ENCODE results near the gene SPART.

Gene SPART

DNA sequence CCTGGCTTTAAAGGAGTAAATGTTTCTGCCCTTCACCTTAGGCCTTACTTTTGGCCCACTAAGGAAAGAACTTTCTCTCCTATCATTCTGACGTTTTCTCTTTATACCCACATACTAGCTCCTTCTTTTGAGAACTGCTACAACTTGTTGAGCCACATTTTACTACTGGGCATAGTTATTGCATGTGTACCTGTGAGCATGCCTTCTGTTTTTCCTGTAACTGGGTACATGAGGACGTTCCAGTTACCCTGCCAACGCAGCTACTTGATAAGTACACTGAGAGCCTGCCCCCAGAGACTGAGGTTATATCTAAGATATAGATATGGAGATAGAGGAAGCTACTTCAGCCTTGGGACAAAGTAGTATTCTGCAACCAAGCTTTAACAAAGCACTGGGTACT is 52.1 kb downstream of the SPART start:
- TF ChIP-seq, protein P1, sequence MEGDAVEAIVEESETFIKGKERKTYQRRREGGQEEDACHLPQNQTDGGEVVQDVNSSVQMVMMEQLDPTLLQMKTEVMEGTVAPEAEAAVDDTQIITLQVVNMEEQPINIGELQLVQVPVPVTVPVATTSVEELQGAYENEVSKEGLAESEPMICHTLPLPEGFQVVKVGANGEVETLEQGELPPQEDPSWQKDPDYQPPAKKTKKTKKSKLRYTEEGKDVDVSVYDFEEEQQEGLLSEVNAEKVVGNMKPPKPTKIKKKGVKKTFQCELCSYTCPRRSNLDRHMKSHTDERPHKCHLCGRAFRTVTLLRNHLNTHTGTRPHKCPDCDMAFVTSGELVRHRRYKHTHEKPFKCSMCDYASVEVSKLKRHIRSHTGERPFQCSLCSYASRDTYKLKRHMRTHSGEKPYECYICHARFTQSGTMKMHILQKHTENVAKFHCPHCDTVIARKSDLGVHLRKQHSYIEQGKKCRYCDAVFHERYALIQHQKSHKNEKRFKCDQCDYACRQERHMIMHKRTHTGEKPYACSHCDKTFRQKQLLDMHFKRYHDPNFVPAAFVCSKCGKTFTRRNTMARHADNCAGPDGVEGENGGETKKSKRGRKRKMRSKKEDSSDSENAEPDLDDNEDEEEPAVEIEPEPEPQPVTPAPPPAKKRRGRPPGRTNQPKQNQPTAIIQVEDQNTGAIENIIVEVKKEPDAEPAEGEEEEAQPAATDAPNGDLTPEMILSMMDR (IDR thresholded peaks at IDR 0.05; ENCODE audit: insufficient read depth, low read depth, low read length, missing control alignments) = no peak
- H3K4me3 ChIP-seq (ENCODE audit: low read length) = no peak overlapping the region
- peak; percentile 20 for DNase-seq (ENCODE audit: low read depth)

DNA sequence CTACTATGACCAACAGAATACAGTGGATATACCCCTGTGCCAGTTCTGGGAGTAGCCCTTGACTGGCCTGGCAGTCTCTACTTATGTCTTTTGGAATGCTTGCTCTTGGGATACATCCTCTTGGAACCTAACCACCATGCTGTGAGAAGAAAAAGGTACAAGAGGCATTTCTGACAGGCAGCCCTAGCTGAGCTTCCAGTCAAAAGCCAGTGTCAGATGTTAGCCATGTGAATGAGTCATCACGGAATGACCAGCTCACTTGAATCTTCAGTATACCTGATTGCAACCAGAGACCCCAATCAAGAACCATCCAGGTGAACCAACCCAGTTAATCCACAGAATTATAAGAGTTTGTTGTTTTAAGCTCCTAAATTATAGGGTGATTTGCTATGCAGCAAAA is 52.7 kb downstream of the SPART start:
- DNase-seq (ENCODE audit: low read depth) = no peak
- TF ChIP-seq, protein P1 (IDR thresholded peaks at IDR 0.05; ENCODE audit: insufficient read depth, low read depth, low read length, missing control alignments) = no peak
- H3K4me3 ChIP-seq (ENCODE audit: low read length) = no peak overlapping the region

DNA sequence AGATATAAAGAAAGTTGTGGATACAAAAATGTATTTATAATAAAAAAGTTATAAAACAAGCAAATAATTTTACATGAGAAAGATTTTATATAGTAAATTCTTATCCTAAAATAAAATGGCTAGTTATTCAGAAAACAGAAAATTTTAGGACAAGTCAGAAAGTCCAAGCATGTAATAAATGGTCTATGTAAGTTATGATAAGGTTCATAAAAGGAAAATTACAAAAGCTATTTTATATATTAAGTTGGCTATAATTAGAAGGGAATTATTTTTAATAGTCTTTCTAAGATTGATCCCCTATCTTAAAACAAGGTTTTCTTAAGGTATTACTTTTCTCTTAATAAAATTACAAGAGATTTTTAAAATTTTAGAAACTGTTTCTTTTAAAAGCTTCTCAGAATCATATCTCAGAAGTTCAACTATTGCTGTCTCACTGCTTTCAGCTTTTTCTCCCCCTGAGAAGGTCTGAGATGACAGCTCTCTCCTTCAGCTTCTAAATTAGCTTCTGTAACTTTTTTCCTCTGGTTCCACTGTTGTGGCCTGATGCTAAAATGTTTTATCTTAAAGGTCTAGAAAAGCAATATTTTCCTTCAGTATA is 57.3 kb downstream of the SPART start:
- DNase-seq (ENCODE audit: low read depth) = no peak
- no peak overlapping the region for H3K4me3 ChIP-seq (ENCODE audit: low read length)
- TF ChIP-seq, protein P1 (IDR thresholded peaks at IDR 0.05; ENCODE audit: insufficient read depth, low read depth, low read length, missing control alignments) = no peak

DNA sequence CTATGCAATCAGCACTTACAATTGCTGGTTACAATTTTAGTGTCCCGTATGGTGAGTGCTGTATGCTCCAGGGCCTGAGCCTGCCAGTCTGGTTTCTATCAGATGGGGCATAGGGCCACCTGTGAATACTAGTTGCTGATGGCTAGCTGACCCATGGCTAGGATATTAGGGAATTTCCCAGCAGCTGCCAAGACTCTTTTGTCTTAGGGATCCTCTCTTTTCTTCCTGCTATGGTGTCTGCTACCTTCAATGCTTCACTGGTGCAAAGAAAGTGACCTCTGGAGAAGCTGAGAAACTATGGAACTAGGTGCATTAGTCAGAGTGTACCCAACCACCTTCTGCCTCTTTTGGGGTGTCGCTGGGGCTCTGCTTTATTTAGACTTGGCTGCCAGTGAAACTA is 60.2 kb downstream of the SPART start:
- TF ChIP-seq, protein P1 (IDR thresholded peaks at IDR 0.05; ENCODE audit: insufficient read depth, low read depth, low read length, missing control alignments) = no peak
- no peak overlapping the region for H3K4me3 ChIP-seq (ENCODE audit: low read length)
- no peak for DNase-seq (ENCODE audit: low read depth)

DNA sequence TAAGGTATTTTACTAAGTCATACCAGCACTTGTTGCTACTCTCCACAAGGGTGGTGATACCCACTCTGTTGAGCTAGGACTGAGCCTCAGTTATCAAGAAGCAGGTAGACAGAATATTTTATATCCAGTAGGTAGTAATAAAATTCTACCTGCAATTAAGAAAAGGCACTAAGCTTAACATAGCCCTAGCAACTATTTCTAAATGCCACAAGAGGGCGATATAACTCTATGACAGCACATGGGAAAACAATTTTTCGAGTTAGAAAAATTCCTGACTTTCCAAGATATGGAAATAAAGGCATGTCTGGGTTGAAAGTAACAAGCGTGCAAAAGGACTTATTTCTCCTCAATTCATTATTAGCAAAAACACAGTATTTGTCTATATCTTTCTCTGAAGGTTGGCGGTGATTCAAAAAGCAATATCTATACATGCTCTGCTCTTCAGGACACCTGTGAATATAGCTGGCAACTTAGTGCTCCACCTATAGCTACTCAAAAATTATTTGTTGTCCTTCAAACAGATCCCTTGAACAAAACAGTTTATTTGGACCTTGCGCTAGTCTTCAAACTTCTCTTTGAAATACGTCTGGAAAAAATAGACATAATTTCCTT is 63.3 kb downstream of the SPART start:
- DNase-seq (ENCODE audit: low read depth) = peak; percentile 55
- H3K4me3 ChIP-seq (ENCODE audit: low read length) = no peak overlapping the region
- TF ChIP-seq, protein P1 (IDR thresholded peaks at IDR 0.05; ENCODE audit: insufficient read depth, low read depth, low read length, missing control alignments) = peak; percentile 76

DNA sequence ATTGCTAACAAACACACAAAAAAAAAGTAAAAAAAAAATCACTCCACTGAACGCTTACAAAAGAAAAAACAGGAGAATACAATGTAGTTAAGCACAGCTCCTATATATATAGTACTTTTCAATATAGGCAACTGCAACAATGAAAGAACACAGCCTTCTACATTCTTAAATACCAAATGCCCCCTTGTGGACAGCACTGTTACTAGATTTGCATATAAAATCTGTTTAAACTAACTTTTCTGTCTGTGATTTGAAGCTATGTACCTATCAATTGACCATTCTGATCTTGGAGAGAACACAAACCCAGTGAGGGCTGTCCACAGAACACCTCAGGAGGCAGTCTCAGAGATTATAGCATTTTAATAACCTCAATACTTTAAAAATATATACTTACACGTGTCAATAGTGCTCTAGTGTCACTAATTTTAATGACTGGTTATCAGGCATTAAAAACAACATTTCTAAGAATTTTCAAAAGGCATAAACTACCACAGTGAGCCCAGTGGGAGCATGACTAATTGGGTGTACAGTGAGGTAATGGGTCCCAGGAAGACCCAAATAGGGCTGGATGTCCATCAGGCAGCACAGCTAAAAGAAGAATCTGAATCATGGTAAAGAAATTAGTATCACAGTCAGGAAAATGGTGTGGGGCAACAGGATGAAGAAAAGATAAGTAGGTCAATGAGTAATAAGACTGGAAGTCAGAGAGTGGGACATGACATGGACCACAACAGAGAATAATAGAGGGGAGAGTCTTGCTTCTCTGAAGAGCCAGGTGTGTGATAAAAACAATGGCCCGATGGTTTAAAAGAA is 70.8 kb downstream of the SPART start:
- DNase-seq (ENCODE audit: low read depth) = peak; percentile 69
- TF ChIP-seq, protein P1 (IDR thresholded peaks at IDR 0.05; ENCODE audit: insufficient read depth, low read depth, low read length, missing control alignments) = peak; percentile 50
- H3K4me3 ChIP-seq (ENCODE audit: low read length) = no peak overlapping the region
